Common myeloid progenitor, CD34-positive (primary cell): ENCODE data around the gene EEPD1.

ENCODE experiments used
- CTCF ChIA-PET: fragments of 350-600 bp; sonication (Branson Sonifier 250); formaldehyde crosslinking; loops from one replicate; lab custom pipeline; 2021; ENCODE audit warnings: antibody characterized with exemption; lab: Charles Lee
- POLR2A ChIA-PET: fragments of 350-600 bp; sonication (Branson Sonifier 250); formaldehyde crosslinking; loops from one replicate; lab custom pipeline; 2021; ENCODE audit warnings: antibody characterized with exemption; lab: Charles Lee
- DNase-seq, 3 donors: peaks; one replicate each; pipeline versions ENCODE4 v3.0.0 to v3.0.0-alpha.2; 2013
- H3K27ac ChIP-seq, 2 experiments: 1 replicate in 1 of 2; 2 replicates in 1 of 2; pipeline ENCODE4 v1.7.0; 2013; ENCODE audit warnings: inconsistent platforms in 2 of 2, low read length in 2 of 2, mild to moderate bottlenecking in 2 of 2, low read depth in 1 of 2, moderate library complexity in 1 of 2; ENCODE audit not compliant: severe bottlenecking in 2 of 2, insufficient read depth in 1 of 2, poor library complexity in 1 of 2
- H3K27me3 ChIP-seq, 5 experiments: replicated peaks in 2 of 5; 1 replicate in 3 of 5; 2 replicates in 2 of 5; pipeline versions ENCODE4 v1.6.1 to v1.7.0; 2013; ENCODE audit warnings: low read length in 4 of 5, mild to moderate bottlenecking in 2 of 5, moderate library complexity in 2 of 5, inconsistent platforms in 1 of 5; ENCODE audit not compliant: insufficient read depth in 5 of 5, control insufficient read depth in 4 of 5
- H3K36me3 ChIP-seq, 4 experiments: 1 replicate in 2 of 4; 2 replicates in 2 of 4; pipeline versions ENCODE4 v1.6.1 to v1.7.0; 2013; ENCODE audit warnings: low read length in 3 of 4, control low read depth in 1 of 4, mild to moderate bottlenecking in 1 of 4; ENCODE audit not compliant: control insufficient read depth in 4 of 4, insufficient read depth in 4 of 4
- H3K4me1 ChIP-seq, 4 experiments: 1 replicate in 3 of 4; 2 replicates in 1 of 4; pipeline versions ENCODE4 v1.6.1 to v1.7.1; 2013; ENCODE audit warnings: low read length in 3 of 4, mild to moderate bottlenecking in 3 of 4, control low read depth in 1 of 4, inconsistent platforms in 1 of 4, moderate library complexity in 1 of 4; ENCODE audit not compliant: control insufficient read depth in 4 of 4, insufficient read depth in 4 of 4; ENCODE audit errors: control extremely low read depth in 1 of 4
- H3K4me3 ChIP-seq, 7 experiments: 1 replicate in 4 of 7; 2 replicates in 3 of 7; pipeline versions ENCODE4 v1.5.1 to v1.7.0; 2013; ENCODE audit warnings: mild to moderate bottlenecking in 7 of 7, low read length in 6 of 7, moderate library complexity in 6 of 7, inconsistent platforms in 2 of 7, low read depth in 2 of 7, control low read depth in 1 of 7; ENCODE audit not compliant: insufficient read depth in 4 of 7, control insufficient read depth in 1 of 7; ENCODE audit errors: extremely low read depth in 1 of 7
- H3K9me3 ChIP-seq, 5 experiments: 1 replicate in 4 of 5; 2 replicates in 1 of 5; pipeline versions ENCODE4 v1.6.1 to v1.7.1; 2013; ENCODE audit warnings: low read length in 4 of 5, mild to moderate bottlenecking in 2 of 5, inconsistent platforms in 1 of 5, low read depth in 1 of 5, moderate library complexity in 1 of 5; ENCODE audit not compliant: control insufficient read depth in 4 of 5, insufficient read depth in 2 of 5; ENCODE audit errors: control extremely low read depth in 1 of 5
- WGBS: methylation state at CpG from one replicate; pipeline ENCODE4 v1.1.5; 2013; ENCODE audit not compliant: insufficient coverage; 5-methylcytosine and 5-hydroxymethylcytosine counted together

Gene EEPD1

GRCh38 chr7:36287371-36288241 lies 134.6 kb downstream of the EEPD1 start:
- Histone ChIP-seq H3K4me1 (peaks cover 14 to 74% (median 63%) of the 10 kb centered on the region in 4 experiments), H3K9me3 (no peaks in the 10 kb centered on the region), H3K27me3 (no peaks in the 10 kb centered on the region), H3K36me3 (peaks cover 4 to 17% (median 7%) of the 10 kb centered on the region in 4 experiments), H3K27ac (no peak overlapping the region), H3K4me3 (peak overlapping the region in 2 of 7 experiments; percentile 8 to 29)
- DNase-seq = peak in 2 of 3 donors; percentile 72 to 77
- WGBS = 46% methylated on average over 14 of the region's 19 CpGs
- ChIA-PET CTCF (interaction anchor here (0.7 to 11.0 kb wide), 11 partner anchors 15 to 317 kb away, joined by 3 to 137 read pairs (median 3); no protein-coding TSS in a partner anchor), POLR2A (no interaction called here)

- H3K9me3 ChIP-seq = no peaks in the 10 kb centered on the region
- H3K27ac ChIP-seq = no peak overlapping the region
- H3K4me3 ChIP-seq = no peak overlapping the region
- WGBS = 100% methylated on average over 2 of the region's 5 CpGs
- CTCF ChIA-PET = interaction anchor here (0.7 to 11.0 kb wide), 8 partner anchors 16 to 303 kb away, joined by 3 to 137 read pairs (median 4); no protein-coding TSS in a partner anchor
- peaks cover 14 to 66% (median 54%) of the 10 kb centered on the region in 4 experiments for H3K4me1 ChIP-seq
- POLR2A ChIA-PET = no interaction called here
- DNase-seq = no peak
- no peaks in the 10 kb centered on the region for H3K27me3 ChIP-seq
- peaks cover 4 to 17% (median 7%) of the 10 kb centered on the region in 4 experiments for H3K36me3 ChIP-seq
Measured at GRCh38 chr7:36288501-36288900, 135.4 kb downstream of the EEPD1 start.

GRCh38 chr7:36289833-36290661 lies 137.0 kb downstream of the EEPD1 start:
- Histone ChIP-seq H3K27me3 (no peaks in the 10 kb centered on the region), H3K36me3 (peaks cover 4 to 17% (median 7%) of the 10 kb centered on the region in 4 experiments), H3K9me3 (no peaks in the 10 kb centered on the region), H3K27ac (no peak overlapping the region), H3K4me1 (peaks cover 14 to 51% (median 41%) of the 10 kb centered on the region in 4 experiments), H3K4me3 (no peak overlapping the region)
- no peak for DNase-seq
- WGBS = 97% methylated on average over 5 of the region's 7 CpGs
- POLR2A ChIA-PET = no interaction called here
- CTCF ChIA-PET = interaction anchor here (0.8 to 11.0 kb wide), 16 partner anchors 12 to 305 kb away, joined by 3 to 137 read pairs (median 4); no protein-coding TSS in a partner anchor

- Histone ChIP-seq H3K27ac (peak overlapping the region; percentile 28 to 51), H3K4me1 (peaks cover 14 to 34% (median 29%) of the 10 kb centered on the region in 4 experiments), H3K9me3 (no peaks in the 10 kb centered on the region), H3K4me3 (peak overlapping the region in 6 of 7 experiments; percentile 50 to 77 (median 68)), H3K36me3 (peaks cover 4 to 16% (median 7%) of the 10 kb centered on the region in 4 experiments), H3K27me3 (no peaks in the 10 kb centered on the region)
- peak; percentile 78 to 83 (median 81) for DNase-seq
- ChIA-PET CTCF (interaction anchor here (0.7 to 11.0 kb wide), 34 partner anchors 9 to 321 kb away, joined by 3 to 137 read pairs (median 4); no protein-coding TSS in a partner anchor), POLR2A (interaction anchor here (0.7 kb wide), 1 partner anchor 103 kb away, joined by 3 read pairs; no protein-coding TSS in a partner anchor)
- 27% methylated on average over 11 of the region's 18 CpGs for WGBS
Measured at GRCh38 chr7:36291387-36292316, 138.6 kb downstream of the EEPD1 start.

GRCh38 chr7:36295090-36295489 lies 142.0 kb downstream of the EEPD1 start:
- CTCF ChIA-PET = interaction anchor here (11.0 kb wide), 1 partner anchor 310 kb away, joined by 137 read pairs; no protein-coding TSS in a partner anchor
- Histone ChIP-seq H3K27ac (no peak overlapping the region), H3K36me3 (peaks cover 8 to 32% (median 11%) of the 10 kb centered on the region in 4 experiments), H3K9me3 (no peaks in the 10 kb centered on the region), H3K4me1 (peaks cover 6 to 16% (median 12%) of the 10 kb centered on the region in 4 experiments), H3K4me3 (no peak overlapping the region), H3K27me3 (no peaks in the 10 kb centered on the region)
- DNase-seq = no peak
- POLR2A ChIA-PET = interaction anchor here (0.6 to 0.7 kb wide), 2 partner anchors 326 to 777 kb away, joined by 3 read pairs; no protein-coding TSS in a partner anchor
- WGBS = 95% methylated on average over 2 of the region's 5 CpGs

- POLR2A ChIA-PET = no interaction called here
- 83% methylated on average over 1 of the region's 1 CpG for WGBS
Measured at GRCh38 chr7:36296284-36296683, 143.2 kb downstream of the EEPD1 start.

More at GRCh38 chr7:36296284-36296683, 143.2 kb downstream of the EEPD1 start:
- Histone ChIP-seq H3K4me1 (peaks cover 6 to 15% (median 12%) of the 10 kb centered on the region in 4 experiments), H3K36me3 (peaks cover 5 to 28% (median 7%) of the 10 kb centered on the region in 4 experiments), H3K27me3 (no peaks in the 10 kb centered on the region), H3K4me3 (no peak overlapping the region), H3K27ac (no peak overlapping the region), H3K9me3 (no peaks in the 10 kb centered on the region)
- no peak for DNase-seq
- CTCF ChIA-PET = interaction anchor here (1.5 kb wide), 1 partner anchor 10 kb away, joined by 3 read pairs; no protein-coding TSS in a partner anchor
